Activated naive CD4-positive, alpha-beta T cell treated with anti-CD3 and anti-CD28 coated beads for 36 hours (primary cell): ENCODE measurements around the gene ATXN7. TPM values are rescaled to one million over a fixed set of nuclear protein-coding genes. Genes with fewer than 3 reads are reported as not detected.

Experiments
- CTCF ChIA-PET: fragments of 350-600 bp; sonication (Branson Sonifier 250); formaldehyde crosslinking; loops from one replicate; lab custom pipeline; 2021; ENCODE audit warnings: antibody characterized with exemption; lab: Charles Lee
- DNase-seq: peaks from one replicate; pipeline ENCODE4 v3.0.0-alpha.2; 2020
- H3K27ac Mint-ChIP-seq: one replicate; pipeline ENCODE4 v1.8.0; 2021; ENCODE audit warnings: mild to moderate bottlenecking, mixed read lengths
- H3K27me3 Mint-ChIP-seq: one replicate; pipeline ENCODE4 v1.8.0; 2021; ENCODE audit warnings: low read depth, mixed read lengths
- H3K36me3 Mint-ChIP-seq: one replicate; pipeline ENCODE4 v1.8.0; 2021; ENCODE audit warnings: low read depth, mixed read lengths
- H3K4me1 Mint-ChIP-seq: one replicate; pipeline ENCODE4 v1.8.0; 2021; ENCODE audit warnings: low read depth, mixed read lengths
- H3K4me3 Mint-ChIP-seq: one replicate; pipeline ENCODE4 v1.8.0; 2021; ENCODE audit warnings: mild to moderate bottlenecking, moderate library complexity, mixed read lengths
- H3K9me3 Mint-ChIP-seq: one replicate; pipeline ENCODE4 v1.8.0; 2021; ENCODE audit warnings: mixed read lengths
- intact Hi-C: fragments of 100-400 bp; cut with micrococcal nuclease; formaldehyde crosslinking; loops from one replicate; pipeline ENCODE4 v1.15.1; 2023
- total RNA-seq, 2 experiments: library from RNA; stranded (reverse); gene quantifications; one replicate each; pipeline ENCODE4 v1.2.3, GENCODE V29; 2021

The ATXN7 gene
- total RNA-seq, 2 experiments from 2014 or later: 25.5 to 25.8 TPM

DNA sequence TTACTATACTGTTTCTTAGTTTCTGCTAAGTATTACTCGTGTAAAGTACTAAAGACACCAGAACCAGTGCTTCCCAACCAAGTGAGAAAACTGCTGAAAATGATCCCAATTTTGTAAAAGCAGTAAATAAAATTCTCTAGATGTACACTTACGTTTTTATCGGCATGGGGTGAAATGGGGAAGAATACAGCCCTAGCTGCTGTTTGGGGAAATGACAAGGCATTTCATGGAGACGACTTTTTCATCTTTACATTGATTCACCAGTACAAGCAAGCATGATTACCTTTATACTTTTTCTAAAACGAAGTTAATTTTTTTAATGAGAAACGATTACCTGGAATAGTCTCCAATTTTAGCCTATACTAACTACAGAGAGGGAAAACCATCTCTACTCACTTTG is 158.3 kb downstream of the ATXN7 start:
- DNase-seq: no peak
- CTCF ChIA-PET: interaction anchor here (0.7 to 1.9 kb wide), 2 partner anchors 54 to 907 kb away, joined by 3 to 4 read pairs; no protein-coding TSS in a partner anchor
- H3K36me3 Mint-ChIP-seq: peaks cover 22% of the 10 kb centered on the region
- intact Hi-C loops: loop anchor here (1.0 to 2.0 kb wide), 6 partner anchors 8 to 673 kb away; partner anchors contain the start of genes ATXN7 and THOC7
- H3K27ac Mint-ChIP-seq: peak overlapping the region; percentile 83
- peak overlapping the region; percentile 85 for H3K4me3 Mint-ChIP-seq
- H3K9me3 Mint-ChIP-seq: no peaks in the 10 kb centered on the region
- no peaks in the 10 kb centered on the region for H3K27me3 Mint-ChIP-seq
- H3K4me1 Mint-ChIP-seq: peaks cover 38% of the 10 kb centered on the region

DNA sequence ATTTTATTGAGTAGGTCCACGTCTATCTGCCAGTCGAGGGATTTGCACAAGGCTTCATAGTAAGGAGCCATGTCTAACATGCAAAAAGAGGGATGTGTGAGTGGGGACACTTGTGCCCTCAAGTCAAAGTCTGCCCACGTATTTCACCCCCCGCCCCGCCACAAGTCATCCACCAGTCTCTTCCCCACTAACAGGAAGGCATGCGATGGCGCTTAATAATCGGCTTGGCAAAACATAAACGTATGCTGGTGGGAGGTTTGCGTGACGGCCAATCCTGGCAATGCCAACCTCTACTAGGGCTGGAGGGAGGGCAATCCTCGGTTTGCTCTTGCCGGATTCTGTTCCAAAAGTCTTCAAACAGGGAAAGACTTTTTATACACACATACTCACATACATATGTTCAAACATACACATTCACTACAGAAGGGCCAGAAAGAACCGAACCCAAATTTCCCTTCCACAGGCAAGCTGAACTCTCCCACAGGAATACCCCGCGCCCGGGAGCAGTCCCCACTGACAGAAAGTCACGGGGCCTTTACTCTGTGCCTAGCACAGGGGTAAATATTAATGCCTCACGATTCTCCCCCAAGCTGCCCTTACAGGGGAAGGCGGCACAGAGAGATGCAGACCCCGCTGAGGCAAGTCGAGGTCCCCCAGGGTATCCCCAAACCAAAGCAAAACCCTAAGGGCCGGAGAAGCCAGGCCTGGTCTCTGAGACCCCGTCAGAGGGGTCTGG is 159.0 kb downstream of the ATXN7 start:
- Mint-ChIP-seq H3K27me3 (no peaks in the 10 kb centered on the region), H3K36me3 (peaks cover 18% of the 10 kb centered on the region), H3K9me3 (no peaks in the 10 kb centered on the region), H3K27ac (peak overlapping the region; percentile 83), H3K4me1 (peaks cover 37% of the 10 kb centered on the region), H3K4me3 (peak overlapping the region; percentile 85)
- peak; percentile 40 for DNase-seq
- CTCF ChIA-PET: interaction anchor here (0.8 to 2.6 kb wide), 11 partner anchors 10 to 511 kb away, joined by 3 to 26 read pairs (median 4); no protein-coding TSS in a partner anchor
- intact Hi-C loops: loop anchor here (1.0 to 2.0 kb wide), 9 partner anchors 8 to 674 kb away; partner anchors contain the start of genes ATXN7 and THOC7

DNA sequence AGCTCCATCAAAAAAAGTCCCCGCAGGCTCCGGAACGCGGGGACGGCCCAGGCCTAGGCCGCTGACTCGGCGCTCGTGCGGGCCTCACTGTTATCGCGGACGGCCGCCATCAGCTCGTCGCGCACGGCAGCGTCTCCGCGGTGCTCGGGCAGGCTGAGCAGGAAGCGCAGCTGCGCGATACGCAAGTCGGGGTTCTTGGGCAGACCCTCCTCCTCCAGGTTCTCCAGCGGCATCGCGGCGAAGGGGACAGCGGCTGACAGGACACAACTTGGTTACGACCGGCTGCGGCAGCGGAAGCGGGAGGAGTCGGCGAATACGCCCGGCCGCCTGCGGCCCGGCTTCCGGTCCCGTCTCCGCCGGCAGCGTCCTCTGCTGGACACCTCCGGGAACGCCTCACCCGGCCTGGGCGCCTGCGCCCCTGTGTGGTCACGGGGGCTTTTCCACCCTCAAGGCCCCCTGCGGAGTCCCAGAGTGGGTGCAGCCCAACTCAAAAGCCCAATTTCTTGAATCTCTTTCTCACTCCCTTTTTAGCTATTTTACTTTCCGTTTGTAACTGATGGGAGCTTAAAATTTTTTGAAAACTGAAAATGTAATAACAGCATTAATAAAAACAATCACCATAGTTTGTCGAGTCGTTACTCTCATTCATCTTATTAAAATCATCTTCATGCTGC is 159.7 kb downstream of the ATXN7 start, which contains the start of gene PSMD6:
Gene PSMD6, minus strand, starts transcription at position 308 of the 674 bp plus-strand sequence. Its CDS starts 75 bp downstream, at position 233.
- H3K9me3 Mint-ChIP-seq: no peaks in the 10 kb centered on the region
- peak within 1 kb of the TSS; percentile 83 for H3K27ac Mint-ChIP-seq
- H3K4me1 Mint-ChIP-seq: peaks cover 36% of the 10 kb centered on the region
- CTCF ChIA-PET: interaction anchor here (0.6 to 2.6 kb wide), 19 partner anchors 10 to 510 kb away, joined by 3 to 26 read pairs (median 4); no protein-coding TSS in a partner anchor
- peak within 1 kb of the TSS; percentile 85 for H3K4me3 Mint-ChIP-seq
- DNase-seq: peak; percentile 92
- H3K36me3 Mint-ChIP-seq: peaks cover 18% of the 10 kb centered on the region
- H3K27me3 Mint-ChIP-seq: peaks cover 5% of the 10 kb centered on the region
- intact Hi-C loops: loop anchor here (1.0 to 2.0 kb wide), 8 partner anchors 15 to 675 kb away; partner anchors contain the start of genes ATXN7 and THOC7

DNA sequence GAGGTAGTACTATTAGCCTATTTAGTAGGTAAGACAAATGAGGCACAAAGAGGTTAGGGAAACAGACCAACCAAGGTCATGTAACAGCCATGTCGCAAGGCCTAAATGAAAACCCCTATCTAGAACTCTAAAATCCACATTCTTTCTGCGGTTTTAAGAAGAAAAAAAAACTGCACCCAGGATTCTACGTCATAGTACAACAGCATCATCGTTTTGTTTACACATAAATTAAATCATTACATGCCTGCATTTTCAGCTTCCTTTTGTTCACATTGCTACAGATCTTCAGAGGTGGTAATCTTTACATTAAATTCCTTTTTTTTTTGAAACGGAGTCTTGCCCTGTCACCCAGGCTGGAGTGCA is 160.2 kb downstream of the ATXN7 start:
- H3K27me3 Mint-ChIP-seq: peaks cover 7% of the 10 kb centered on the region
- H3K4me1 Mint-ChIP-seq: peaks cover 34% of the 10 kb centered on the region

DNA sequence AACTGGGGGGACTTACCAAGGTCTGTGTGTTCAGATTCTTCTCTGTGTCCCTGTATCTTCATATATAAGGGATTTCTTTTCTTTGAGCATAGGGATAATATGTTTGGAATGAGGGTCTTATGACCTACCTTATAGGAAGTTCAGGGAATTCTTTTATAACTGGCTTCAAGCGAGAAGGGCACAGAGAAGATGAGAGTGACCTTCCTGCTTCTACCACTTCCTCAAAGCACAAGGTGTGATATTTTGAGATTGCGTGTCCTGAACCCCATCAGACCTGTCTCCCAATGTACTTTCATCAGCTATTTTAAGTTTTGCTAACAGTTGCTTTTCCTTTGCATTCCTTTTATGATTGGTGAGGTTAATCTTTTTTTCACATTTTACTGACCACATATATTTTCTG is 162.7 kb downstream of the ATXN7 start:
- intact Hi-C loops: no loop called here
- H3K9me3 Mint-ChIP-seq: no peaks in the 10 kb centered on the region
- CTCF ChIA-PET: interaction anchor here (1.0 to 2.4 kb wide), 3 partner anchors 48 to 458 kb away, joined by 3 to 10 read pairs (median 3); no protein-coding TSS in a partner anchor
- no peak overlapping the region for H3K4me3 Mint-ChIP-seq
- no peak for DNase-seq
- H3K4me1 Mint-ChIP-seq: peaks cover 28% of the 10 kb centered on the region
- H3K36me3 Mint-ChIP-seq: peaks cover 9% of the 10 kb centered on the region
- no peak overlapping the region for H3K27ac Mint-ChIP-seq
- peaks cover 14% of the 10 kb centered on the region for H3K27me3 Mint-ChIP-seq

More for the DNA sequence above, 160.2 kb downstream of the ATXN7 start:
- CTCF ChIA-PET: interaction anchor here (0.6 to 2.6 kb wide), 17 partner anchors 14 to 509 kb away, joined by 3 to 26 read pairs (median 4); no protein-coding TSS in a partner anchor
- no peak for DNase-seq
- intact Hi-C loops: loop anchor here (1.0 to 2.0 kb wide), 8 partner anchors 15 to 675 kb away; partner anchors contain the start of genes ATXN7 and THOC7
- Mint-ChIP-seq H3K9me3 (no peaks in the 10 kb centered on the region), H3K4me3 (peak overlapping the region; percentile 85), H3K27ac (peak overlapping the region; percentile 83), H3K36me3 (peaks cover 15% of the 10 kb centered on the region)

DNA sequence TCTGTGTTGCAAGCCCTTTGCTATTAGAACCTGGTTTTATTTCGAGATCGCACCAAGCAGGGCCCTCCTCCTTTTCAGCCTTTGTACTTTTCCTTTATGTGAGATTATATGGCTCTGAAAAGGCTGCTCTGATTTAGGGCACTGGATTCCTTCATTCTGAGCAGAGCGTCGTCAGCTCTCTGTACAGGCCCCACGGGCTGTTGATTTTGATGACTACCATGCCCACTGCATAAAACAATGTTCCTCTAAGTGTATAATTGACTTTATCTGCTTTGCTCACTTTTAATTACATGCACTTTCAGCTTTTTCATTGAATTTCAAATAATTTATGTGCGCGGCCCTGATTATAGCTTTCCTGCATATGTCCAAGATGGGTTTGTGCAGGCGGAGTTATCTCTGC is 164.0 kb downstream of the ATXN7 start:
- DNase-seq: no peak
- H3K9me3 Mint-ChIP-seq: no peaks in the 10 kb centered on the region
- intact Hi-C loops: no loop called here
- no peak overlapping the region for H3K4me3 Mint-ChIP-seq
- H3K27me3 Mint-ChIP-seq: peaks cover 14% of the 10 kb centered on the region
- H3K27ac Mint-ChIP-seq: no peak overlapping the region
- peaks cover 16% of the 10 kb centered on the region for H3K4me1 Mint-ChIP-seq
- CTCF ChIA-PET: interaction anchor here (0.6 to 2.4 kb wide), 4 partner anchors 49 to 457 kb away, joined by 3 to 10 read pairs (median 3); no protein-coding TSS in a partner anchor
- no peaks in the 10 kb centered on the region for H3K36me3 Mint-ChIP-seq

DNA sequence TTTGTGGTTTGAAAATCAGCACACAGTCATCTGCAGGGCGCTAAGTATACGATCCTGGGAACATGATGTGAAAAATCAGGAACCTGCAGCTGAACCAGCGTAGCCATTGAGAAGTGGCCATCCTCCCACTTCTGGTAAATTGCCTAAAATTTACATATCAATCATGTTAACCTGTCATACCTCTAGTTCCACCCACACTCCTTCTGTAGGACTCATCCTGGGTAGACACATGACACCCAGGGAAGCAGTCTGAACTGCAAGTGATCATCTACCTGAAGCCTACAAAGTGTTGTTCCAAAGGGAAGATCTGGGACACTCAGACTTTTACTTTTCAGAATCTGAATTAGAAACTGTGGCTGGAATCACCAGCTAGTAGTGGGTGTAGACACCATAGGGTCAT is 165.1 kb downstream of the ATXN7 start:
- no peaks in the 10 kb centered on the region for H3K36me3 Mint-ChIP-seq
- H3K27me3 Mint-ChIP-seq: peaks cover 14% of the 10 kb centered on the region
- H3K4me3 Mint-ChIP-seq: no peak overlapping the region
- intact Hi-C loops: no loop called here
- CTCF ChIA-PET: no interaction called here
- H3K9me3 Mint-ChIP-seq: no peaks in the 10 kb centered on the region
- no peak overlapping the region for H3K27ac Mint-ChIP-seq
- H3K4me1 Mint-ChIP-seq: peaks cover 12% of the 10 kb centered on the region
- DNase-seq: no peak

DNA sequence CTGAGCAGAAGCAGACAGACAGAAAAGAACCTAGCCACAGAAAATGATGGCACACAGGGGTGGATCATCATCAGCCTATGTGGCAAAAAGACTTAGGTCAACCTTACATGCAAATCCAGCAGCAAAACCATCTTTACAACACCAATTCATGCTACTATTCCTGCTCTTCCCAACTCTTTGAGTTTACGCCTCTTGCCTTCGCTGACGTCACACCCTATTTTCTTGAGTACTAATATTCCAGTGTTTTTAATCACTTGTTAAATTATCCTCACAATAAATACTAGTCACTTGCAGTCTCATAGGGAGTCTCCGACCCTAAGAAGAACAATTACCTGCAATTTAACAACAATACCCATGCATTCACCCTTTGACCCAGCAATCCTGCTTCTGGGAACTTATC is 165.6 kb downstream of the ATXN7 start:
- no peak for DNase-seq
- peaks cover 7% of the 10 kb centered on the region for H3K4me1 Mint-ChIP-seq
- H3K36me3 Mint-ChIP-seq: no peaks in the 10 kb centered on the region
- H3K27ac Mint-ChIP-seq: no peak overlapping the region
- no peak overlapping the region for H3K4me3 Mint-ChIP-seq
- CTCF ChIA-PET: interaction anchor here (1.2 to 2.9 kb wide), 3 partner anchors 10 to 465 kb away, joined by 3 to 45 read pairs (median 8); no protein-coding TSS in a partner anchor
- peaks cover 14% of the 10 kb centered on the region for H3K27me3 Mint-ChIP-seq
- intact Hi-C loops: no loop called here
- peaks cover 2% of the 10 kb centered on the region for H3K9me3 Mint-ChIP-seq

DNA sequence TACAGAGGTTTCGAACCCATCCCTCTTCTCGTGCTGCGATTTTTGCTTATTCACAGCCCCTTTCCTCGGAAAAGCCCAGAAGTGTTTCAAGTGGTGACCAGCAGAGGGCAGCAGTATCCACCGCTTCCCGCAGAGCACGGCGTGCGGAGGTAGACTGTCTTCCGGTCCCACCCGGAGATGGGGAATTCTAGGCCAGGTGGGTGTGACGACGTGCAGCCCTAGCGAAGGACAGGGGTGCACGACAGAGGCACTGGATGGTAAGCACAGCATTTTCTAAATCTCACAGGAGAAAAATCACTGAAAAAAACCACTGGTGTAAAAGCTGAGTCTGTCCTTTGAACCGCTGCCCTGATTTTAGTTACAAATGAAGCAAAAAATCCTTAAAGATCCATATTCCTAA is 167.1 kb downstream of the ATXN7 start:
- CTCF ChIA-PET: interaction anchor here (0.6 to 2.9 kb wide), 16 partner anchors 19 to 1028 kb away, joined by 3 to 45 read pairs (median 4); no protein-coding TSS in a partner anchor
- Mint-ChIP-seq H3K36me3 (no peaks in the 10 kb centered on the region), H3K27me3 (peaks cover 14% of the 10 kb centered on the region), H3K4me3 (peak overlapping the region; percentile 62), H3K4me1 (peaks cover 5% of the 10 kb centered on the region), H3K9me3 (peaks cover 3% of the 10 kb centered on the region), H3K27ac (peak overlapping the region; percentile 39)
- DNase-seq: peak; percentile 83
- intact Hi-C loops: loop anchor here (1.0 to 5.0 kb wide), 4 partner anchors 137 to 454 kb away; no protein-coding TSS in a partner anchor

DNA sequence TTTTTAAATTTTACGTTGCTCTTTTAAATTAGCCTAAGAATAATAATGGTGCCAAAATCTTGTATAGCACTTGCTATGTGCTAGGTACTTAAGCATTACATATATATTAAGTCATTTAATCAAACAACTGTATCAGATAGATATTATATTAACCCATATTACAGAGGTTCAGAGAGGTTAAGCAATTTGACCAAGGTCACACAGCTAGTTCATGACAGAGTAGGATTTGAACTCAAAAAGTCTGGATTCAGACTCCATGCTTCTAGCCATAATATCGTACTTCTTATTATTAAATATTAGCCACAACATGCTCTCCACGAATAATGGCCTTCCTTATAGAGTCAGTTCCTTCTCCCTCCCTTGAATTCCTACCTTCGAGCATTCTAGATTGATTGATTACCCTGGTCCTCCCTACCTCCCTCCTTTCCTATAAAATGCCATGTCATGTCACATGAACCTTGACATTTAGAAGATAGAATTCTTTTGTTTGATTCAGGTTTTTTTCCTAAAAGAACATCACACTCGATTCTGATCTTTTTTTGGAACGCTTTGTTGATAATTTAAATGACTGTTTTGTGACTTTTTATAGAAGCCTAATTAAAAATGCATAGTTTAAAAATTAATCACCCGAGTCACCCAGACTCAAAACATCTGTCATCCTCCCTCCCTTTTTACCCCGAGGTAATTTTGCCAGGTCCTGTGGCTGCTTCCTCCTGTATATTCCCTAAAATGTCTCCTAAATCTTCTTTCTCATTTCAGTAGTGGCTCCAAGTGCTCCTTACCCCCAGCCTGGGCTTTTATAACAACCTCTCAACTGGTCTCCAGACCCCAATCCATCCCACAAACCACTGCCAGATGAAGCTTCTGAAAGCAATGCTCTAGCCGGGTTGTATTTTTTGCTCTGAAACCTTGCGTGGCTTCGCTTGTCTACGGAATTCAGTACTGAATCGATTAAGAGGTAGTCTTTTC is 168.2 kb downstream of the ATXN7 start:
- H3K9me3 Mint-ChIP-seq: peaks cover 3% of the 10 kb centered on the region
- H3K36me3 Mint-ChIP-seq: no peaks in the 10 kb centered on the region
- H3K27me3 Mint-ChIP-seq: peaks cover 14% of the 10 kb centered on the region
- peaks cover 5% of the 10 kb centered on the region for H3K4me1 Mint-ChIP-seq
- intact Hi-C loops: loop anchor here (5.0 kb wide), 1 partner anchor 135 kb away; no protein-coding TSS in a partner anchor
- CTCF ChIA-PET: interaction anchor here (0.6 to 2.9 kb wide), 8 partner anchors 18 to 456 kb away, joined by 3 to 45 read pairs (median 4); no protein-coding TSS in a partner anchor
- DNase-seq: no peak
- no peak overlapping the region for H3K4me3 Mint-ChIP-seq
- no peak overlapping the region for H3K27ac Mint-ChIP-seq

DNA sequence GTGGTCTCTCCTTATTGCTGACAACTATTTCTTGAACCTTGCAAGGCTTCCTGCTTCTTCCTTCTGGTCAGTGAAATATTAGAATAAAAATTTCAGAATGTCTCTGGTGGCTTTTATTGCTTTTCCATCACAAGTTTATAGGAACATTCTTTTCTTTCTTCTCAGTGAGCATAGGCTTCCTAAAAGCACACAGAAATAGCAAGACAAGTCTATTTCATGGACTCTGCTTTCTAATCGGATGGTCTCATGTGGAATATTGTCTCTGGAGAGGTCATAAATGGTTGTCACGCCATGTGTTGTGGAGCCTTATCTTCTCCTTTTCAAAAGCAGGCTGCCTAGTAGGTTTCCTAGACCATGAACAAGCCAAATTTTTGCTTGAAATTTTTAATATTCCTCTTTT is 169.4 kb downstream of the ATXN7 start:
- intact Hi-C loops: loop anchor here (5.0 kb wide), 1 partner anchor 134 kb away; no protein-coding TSS in a partner anchor
- DNase-seq: no peak
- peaks cover 5% of the 10 kb centered on the region for H3K4me1 Mint-ChIP-seq
- no peaks in the 10 kb centered on the region for H3K36me3 Mint-ChIP-seq
- no peak overlapping the region for H3K4me3 Mint-ChIP-seq
- CTCF ChIA-PET: interaction anchor here (0.7 kb wide), 1 partner anchor 16 kb away, joined by 3 read pairs; no protein-coding TSS in a partner anchor
- peaks cover 11% of the 10 kb centered on the region for H3K27me3 Mint-ChIP-seq
- H3K9me3 Mint-ChIP-seq: peaks cover 3% of the 10 kb centered on the region
- no peak overlapping the region for H3K27ac Mint-ChIP-seq
